Left lobe of liver (tissue), 2 donors: ENCODE measurements around the gene PTPN13. TPM values are rescaled to one million over a fixed set of nuclear protein-coding genes. Genes with fewer than 3 reads are reported as not detected.

Experiments
- ATAC-seq: fragments of 200-7000 bp; cut with Tn5 transposase; one replicate; pipeline ENCODE4 v1.9.1; 2020; ENCODE audit warnings: mild to moderate bottlenecking, moderate library complexity
- DNase-seq: peaks from one replicate; pipeline ENCODE4 v3.0.0-alpha.2; 2020; ENCODE audit warnings: low spot score
- total RNA-seq: library from RNA; stranded (reverse); gene quantifications from one replicate; pipeline ENCODE4 v1.2.1, GENCODE V29; 2021
- donor health status: DM: no; HTN: no; CAD: no; lungs with moderate emphysema.
- donor health status: DM: no; HTN: yes; CAD: no.

Gene PTPN13
- total RNA-seq, 1 donor from 2014 or later, result 1.4 TPM

DNA sequence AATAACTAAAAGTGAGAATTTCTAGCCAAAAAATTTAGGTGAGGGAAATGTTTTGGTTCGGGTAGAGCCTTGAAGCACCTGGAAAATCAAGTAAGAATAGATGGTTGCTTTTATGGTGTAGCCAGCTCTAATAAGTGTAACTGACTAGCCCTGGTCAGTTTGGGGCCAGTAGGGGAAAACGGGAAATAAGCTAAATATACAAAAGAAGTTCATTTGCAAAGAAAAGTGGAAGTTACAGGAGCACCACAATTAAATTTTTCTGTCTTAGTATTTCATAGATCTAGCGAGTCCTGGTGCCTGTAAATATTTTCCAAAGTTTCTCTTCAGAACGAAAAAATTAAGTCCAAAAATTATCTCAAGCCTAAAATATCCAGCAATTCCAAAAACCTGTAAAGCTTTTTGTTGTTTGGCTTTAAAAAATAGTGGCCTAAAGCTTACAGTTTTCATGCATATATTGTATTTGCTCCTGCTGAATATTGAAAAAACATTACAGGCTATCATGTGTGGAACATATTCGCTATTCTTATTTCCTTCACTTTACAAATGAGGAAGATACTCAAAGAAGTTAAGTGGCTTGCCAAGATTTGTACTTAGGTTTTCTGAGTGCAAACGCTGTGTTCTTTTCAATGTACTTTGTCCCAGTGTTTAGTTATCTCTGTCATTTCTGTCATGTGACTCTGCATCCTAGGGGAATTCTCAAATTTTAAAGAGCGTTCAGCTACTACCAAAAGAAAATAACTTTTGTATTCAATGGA, 7.3 kb upstream of the PTPN13 start:
- ATAC-seq (no peak), DNase-seq (no peak)

DNA sequence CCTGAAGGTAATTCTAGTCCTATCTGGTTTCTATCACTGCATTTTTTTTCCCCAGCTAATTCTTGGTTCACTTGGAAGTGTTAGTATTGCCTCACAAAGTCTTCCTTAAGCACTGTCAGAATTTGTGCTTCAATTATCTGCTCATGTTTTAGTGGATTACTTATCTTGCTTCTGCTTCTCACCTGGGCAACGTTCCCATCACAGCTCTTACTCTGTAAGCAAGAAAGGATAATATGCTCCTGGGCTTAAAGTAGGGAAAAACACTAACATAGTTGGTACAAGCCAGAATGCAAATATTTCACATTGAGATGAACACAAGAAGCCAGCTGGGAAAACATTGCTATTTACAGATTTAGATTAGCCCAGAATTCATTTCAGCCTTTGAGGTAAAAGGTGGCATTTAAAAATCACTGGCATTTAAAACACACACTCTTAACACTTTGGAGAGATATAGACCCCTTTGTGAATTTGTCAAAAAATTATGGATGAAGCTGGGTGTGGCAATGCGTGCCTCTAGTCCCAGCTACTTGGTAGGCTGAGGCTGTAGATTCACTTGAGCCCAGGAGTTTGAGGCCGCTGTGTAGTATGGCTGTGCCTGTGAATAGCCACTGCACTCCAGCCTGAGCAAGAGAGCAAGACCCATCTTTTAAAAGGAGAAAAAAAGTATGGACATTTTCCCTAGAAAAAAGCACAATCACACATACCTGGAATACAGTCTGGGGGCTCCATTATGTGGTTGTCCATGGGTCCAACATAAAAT, 6.6 kb upstream of the PTPN13 start:
- DNase-seq (no peak), ATAC-seq (no peak)

- DNase-seq, result no peak
- ATAC-seq, result no peak
These were observed 1.4 kb upstream of the PTPN13 start for GRCh38 chr4:86592553-86593249.

- DNase-seq (no peak), ATAC-seq (peak; percentile 61)
These were observed 677 bp downstream of the PTPN13 start for GRCh38 chr4:86594559-86595425.

DNA sequence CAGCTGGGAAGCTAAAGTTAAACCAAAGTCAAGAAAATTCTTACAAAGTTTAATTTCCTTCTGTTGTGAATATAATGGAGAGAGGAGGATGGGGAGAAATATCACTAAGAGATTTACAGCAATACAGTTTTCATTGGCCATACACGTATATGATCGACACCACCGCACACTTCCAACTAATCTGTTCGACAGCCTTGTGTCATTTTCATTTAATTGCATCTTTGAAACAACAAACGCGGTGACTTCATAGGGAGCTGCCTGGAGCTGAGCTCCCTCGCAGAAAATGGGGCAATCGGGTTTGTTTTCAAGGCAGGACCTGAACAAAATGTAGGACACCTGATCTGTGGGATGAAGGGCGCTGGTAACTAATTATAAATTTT, 1.3 kb downstream of the PTPN13 start:
- no peak for DNase-seq

GRCh38 chr4:86596807-86597206, 2.7 kb downstream of the PTPN13 start:
- ATAC-seq (no peak), DNase-seq (no peak)

More for the DNA sequence above, 1.3 kb downstream of the PTPN13 start:
- ATAC-seq, result no peak

GRCh38 chr4:86600007-86600653, 6.0 kb downstream of the PTPN13 start:
- no peak for ATAC-seq

GRCh38 chr4:86603311-86603885, 9.3 kb downstream of the PTPN13 start:
- no peak for ATAC-seq
- DNase-seq, result no peak

More at GRCh38 chr4:86600007-86600653, 6.0 kb downstream of the PTPN13 start:
- no peak for DNase-seq

GRCh38 chr4:86606809-86607208, 12.7 kb downstream of the PTPN13 start:
- no peak for ATAC-seq
- DNase-seq, result no peak

DNA sequence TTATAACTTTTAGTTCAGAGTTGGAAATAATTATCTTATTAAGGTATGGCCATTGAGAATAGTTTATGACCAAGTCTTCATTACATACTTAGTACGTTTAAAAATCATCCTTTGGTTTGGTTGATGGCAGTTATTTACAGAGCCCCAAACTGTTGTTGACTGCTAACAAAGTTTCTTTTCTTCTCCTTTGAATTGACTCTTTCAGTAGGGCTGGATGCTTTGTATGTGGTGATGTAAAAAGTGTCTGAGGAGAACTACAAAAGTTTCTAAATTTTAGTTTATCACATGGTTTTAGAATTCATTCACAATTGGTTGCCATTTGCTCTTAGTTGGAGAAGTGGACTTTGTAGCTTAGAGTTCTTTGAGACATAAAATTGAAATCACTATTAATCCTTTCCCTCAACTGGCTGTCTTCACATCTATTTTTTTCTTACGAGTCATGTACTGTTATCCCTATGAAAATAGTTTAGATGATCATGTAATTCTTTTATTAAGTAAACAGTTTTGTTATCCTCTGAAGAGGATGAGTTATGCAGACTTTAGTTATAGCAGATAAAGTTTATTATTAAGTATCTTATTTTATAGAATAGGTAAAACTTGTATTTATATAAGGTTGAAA, 14.8 kb downstream of the PTPN13 start:
- DNase-seq, result no peak
- ATAC-seq, result no peak

GRCh38 chr4:86611757-86612156, 17.6 kb downstream of the PTPN13 start:
- no peak for DNase-seq
- no peak for ATAC-seq

DNA sequence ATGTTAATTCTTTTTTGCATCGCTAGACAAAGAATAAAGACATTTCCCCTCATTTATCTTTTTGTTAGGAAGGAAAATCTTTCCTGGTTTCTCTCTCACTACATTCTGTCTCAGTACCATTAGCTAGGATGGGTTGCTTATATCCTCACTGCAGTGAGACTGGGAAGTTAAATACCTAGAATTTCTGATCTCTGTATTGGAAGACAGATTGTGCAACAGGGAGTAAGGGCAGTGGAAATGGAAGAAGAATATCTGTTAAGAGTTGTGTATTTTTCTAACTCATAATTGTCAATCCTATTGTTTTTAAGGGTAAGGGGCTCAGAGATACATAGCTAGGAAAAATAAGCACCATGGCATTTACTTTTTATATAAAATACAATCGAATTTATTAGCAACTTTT, 19.6 kb downstream of the PTPN13 start:
- DNase-seq (no peak), ATAC-seq (no peak)

- DNase-seq (no peak), ATAC-seq (no peak)
These were observed 20.8 kb downstream of the PTPN13 start for GRCh38 chr4:86614865-86615264.

DNA sequence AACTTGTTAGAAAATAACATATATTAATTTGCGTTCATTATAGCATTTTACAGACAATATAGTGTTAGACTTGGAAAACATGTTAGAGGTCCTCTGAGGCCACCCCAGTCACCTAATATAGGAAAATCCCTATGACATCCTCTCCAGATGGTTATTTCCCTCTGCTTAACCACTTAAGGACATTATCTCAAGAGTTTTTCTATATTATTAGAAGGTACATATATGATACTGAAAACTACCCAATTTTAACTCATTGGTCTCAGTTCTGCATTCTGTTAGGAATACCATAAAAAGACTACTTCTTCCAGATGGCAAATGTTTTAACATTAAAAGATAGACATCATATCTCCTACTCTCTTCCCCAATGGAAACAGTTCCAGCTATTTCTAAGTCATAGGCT, 21.4 kb downstream of the PTPN13 start:
- ATAC-seq, result no peak

GRCh38 chr4:86619656-86620055, 25.5 kb downstream of the PTPN13 start:
- no peak for DNase-seq
- ATAC-seq, result no peak

More for the DNA sequence above, 21.4 kb downstream of the PTPN13 start:
- no peak for DNase-seq

DNA sequence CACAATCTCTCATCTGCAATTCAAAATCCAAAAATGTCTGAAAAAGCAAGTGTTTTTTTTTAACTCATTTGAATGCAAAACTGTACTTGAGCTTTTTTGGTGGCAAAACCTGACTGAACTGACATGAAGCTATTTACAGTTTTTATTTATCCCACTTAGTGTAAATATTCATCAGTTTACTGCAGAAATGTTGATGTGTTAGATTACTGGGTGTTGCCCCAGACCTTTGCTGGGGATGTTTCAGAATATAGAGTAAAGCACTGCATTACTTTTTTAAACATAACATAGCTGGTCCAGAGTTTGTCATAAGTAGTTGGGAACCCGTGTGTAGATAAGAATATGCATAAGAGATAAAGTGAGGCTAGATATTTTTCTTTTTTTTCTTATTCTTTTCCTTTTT, 27.3 kb downstream of the PTPN13 start:
- ATAC-seq (no peak), DNase-seq (no peak)

- no peak for ATAC-seq
- no peak for DNase-seq
These were observed 32.0 kb downstream of the PTPN13 start for GRCh38 chr4:86626066-86626465.

DNA sequence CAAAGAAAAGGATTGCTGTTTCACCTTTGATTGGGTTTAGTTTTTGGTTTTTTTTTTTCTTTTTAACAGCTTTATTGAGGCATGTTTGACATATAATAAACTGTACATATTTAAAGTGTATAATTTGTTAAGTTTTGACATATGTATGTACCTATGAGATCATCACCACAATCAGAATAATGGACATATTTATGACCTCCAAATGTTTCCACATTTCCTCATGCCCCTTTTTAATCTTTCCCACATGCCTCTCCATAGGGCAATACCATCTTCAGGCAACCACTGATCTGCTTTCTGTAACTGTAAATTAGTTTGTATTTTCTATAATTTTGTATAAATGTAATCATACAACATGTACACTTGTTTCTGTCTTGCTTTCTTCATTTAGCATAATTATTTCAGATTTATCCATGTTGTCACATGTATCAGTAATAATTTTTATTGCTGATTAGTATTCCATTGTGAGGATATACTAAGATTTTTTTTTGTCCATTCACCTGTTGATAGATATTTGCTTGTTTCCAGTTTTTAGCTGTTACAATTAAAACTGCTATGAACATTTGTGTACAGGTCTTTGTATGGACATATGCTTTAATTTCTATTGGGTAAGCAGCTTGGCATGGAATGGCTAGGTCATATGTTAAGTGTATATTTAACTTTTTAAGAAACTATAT, 33.5 kb downstream of the PTPN13 start:
- DNase-seq, result no peak
- no peak for ATAC-seq

- no peak for ATAC-seq
These were observed 36.5 kb downstream of the PTPN13 start for GRCh38 chr4:86630629-86631028.

More at GRCh38 chr4:86630629-86631028, 36.5 kb downstream of the PTPN13 start:
- DNase-seq, result no peak
